Nephron (organoid): ENCODE results near the gene MYT1.
"Not testable (repeated sequence)": the region's sequence is repeated elsewhere in the genome, so short reads cannot be mapped to it uniquely, and the experiment has no call there.

Experiments
- H3K27ac Mint-ChIP-seq, 3 experiments: 2 replicates each; pipeline ENCODE4 v1.8.0; 2020; ENCODE audit warnings: mixed read lengths in 3 of 3, mild to moderate bottlenecking in 2 of 3, moderate library complexity in 1 of 3
- H3K27me3 Mint-ChIP-seq: 2 replicates; pipeline ENCODE4 v1.8.0; 2021; ENCODE audit warnings: low read depth, mild to moderate bottlenecking, moderate library complexity, mixed read lengths
- H3K36me3 Mint-ChIP-seq: 2 replicates; pipeline ENCODE4 v1.8.0; 2020; ENCODE audit warnings: low read depth, mixed read lengths
- H3K4me1 Mint-ChIP-seq: 2 replicates; pipeline ENCODE4 v1.8.0; 2020; ENCODE audit warnings: mixed read lengths
- H3K4me3 Mint-ChIP-seq, 3 experiments: 2 replicates each; pipeline ENCODE4 v1.8.0; 2020; ENCODE audit warnings: mild to moderate bottlenecking in 3 of 3, mixed read lengths in 3 of 3, moderate library complexity in 2 of 3
- H3K9me3 Mint-ChIP-seq: 2 replicates; pipeline ENCODE4 v1.8.0; 2020; ENCODE audit warnings: mixed read lengths
- CTCF ChIP-seq, 3 experiments: fragments of 200-600 bp; sonication (generic); IDR thresholded peaks; one replicate each; pipeline ENCODE4 v1.5.0; 2021; ENCODE audit warnings: antibody characterized with exemption in 3 of 3; ENCODE audit not compliant: unreplicated experiment in 3 of 3

Gene MYT1

DNA sequence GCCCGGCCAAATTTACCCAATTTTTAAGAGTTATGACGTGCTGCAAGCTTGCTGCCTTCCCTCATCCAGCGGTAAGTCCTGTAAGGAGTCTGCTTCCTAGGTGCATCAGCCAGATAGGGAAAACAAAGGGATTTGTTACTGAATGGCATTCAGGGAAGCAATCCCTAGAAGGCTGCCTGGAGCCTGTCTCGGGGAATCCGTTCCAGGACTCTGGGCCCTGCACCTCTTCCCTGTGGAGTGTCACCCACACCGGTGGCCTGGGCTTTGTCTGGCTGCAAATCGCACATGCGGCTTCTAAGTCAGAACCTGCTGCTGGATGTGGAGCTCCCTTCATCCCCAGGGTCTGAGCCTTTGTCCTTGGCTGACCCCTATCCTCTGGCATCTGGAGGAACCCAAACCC, 7.0 kb downstream of the MYT1 start:
- no peak for TF ChIP-seq CTCF (IDR thresholded peaks at IDR 0.05; ENCODE audit: unreplicated experiment in 3 of 3)
- H3K27ac Mint-ChIP-seq, result no peak overlapping the region
- no peaks in the 10 kb centered on the region for H3K4me1 Mint-ChIP-seq
- H3K36me3 Mint-ChIP-seq, result no peaks in the 10 kb centered on the region
- no peaks in the 10 kb centered on the region for H3K9me3 Mint-ChIP-seq
- H3K4me3 Mint-ChIP-seq, result no peak overlapping the region
- H3K27me3 Mint-ChIP-seq, result peaks cover 58% of the 10 kb centered on the region

- H3K4me3 Mint-ChIP-seq, result no peak overlapping the region
- peaks cover 55% of the 10 kb centered on the region for H3K27me3 Mint-ChIP-seq
- no peaks in the 10 kb centered on the region for H3K36me3 Mint-ChIP-seq
- H3K9me3 Mint-ChIP-seq, result no peaks in the 10 kb centered on the region
- TF ChIP-seq CTCF (IDR thresholded peaks at IDR 0.05; ENCODE audit: unreplicated experiment in 3 of 3), result no peak
- H3K27ac Mint-ChIP-seq, result no peak overlapping the region
- H3K4me1 Mint-ChIP-seq, result no peaks in the 10 kb centered on the region
Measured at GRCh38 chr20:64173116-64173515, 8.9 kb downstream of the MYT1 start.

GRCh38 chr20:64176551-64176950, 12.3 kb downstream of the MYT1 start:
- Mint-ChIP-seq H3K36me3 (no peaks in the 10 kb centered on the region), H3K27me3 (peaks cover 47% of the 10 kb centered on the region), H3K4me3 (no peak overlapping the region), H3K9me3 (no peaks in the 10 kb centered on the region), H3K4me1 (no peaks in the 10 kb centered on the region), H3K27ac (no peak overlapping the region)
- no peak for TF ChIP-seq CTCF (IDR thresholded peaks at IDR 0.05; ENCODE audit: unreplicated experiment in 3 of 3)

DNA sequence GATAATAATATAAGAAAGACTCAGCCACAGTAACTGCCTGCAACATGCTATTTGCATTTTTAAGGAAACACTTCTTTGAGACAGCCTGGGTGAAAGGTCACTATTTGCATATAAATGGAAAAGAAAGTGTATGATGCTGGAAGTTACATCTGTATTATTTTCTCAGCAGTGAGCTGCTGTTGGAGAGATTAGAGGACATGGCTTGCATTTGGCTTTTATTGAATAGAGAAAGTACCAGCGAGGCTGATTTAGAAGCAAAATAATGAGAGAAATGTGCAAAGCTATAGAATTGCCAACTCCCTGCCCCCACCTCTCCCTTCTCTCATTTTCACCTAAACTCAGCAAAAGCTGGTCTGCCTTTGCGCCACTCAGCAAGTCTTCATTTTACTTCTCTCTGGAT, 12.7 kb downstream of the MYT1 start:
- Mint-ChIP-seq H3K4me3 (no peak overlapping the region), H3K27ac (no peak overlapping the region), H3K9me3 (no peaks in the 10 kb centered on the region), H3K27me3 (peaks cover 46% of the 10 kb centered on the region), H3K4me1 (no peaks in the 10 kb centered on the region), H3K36me3 (no peaks in the 10 kb centered on the region)
- TF ChIP-seq CTCF (IDR thresholded peaks at IDR 0.05; ENCODE audit: unreplicated experiment in 3 of 3), result no peak

DNA sequence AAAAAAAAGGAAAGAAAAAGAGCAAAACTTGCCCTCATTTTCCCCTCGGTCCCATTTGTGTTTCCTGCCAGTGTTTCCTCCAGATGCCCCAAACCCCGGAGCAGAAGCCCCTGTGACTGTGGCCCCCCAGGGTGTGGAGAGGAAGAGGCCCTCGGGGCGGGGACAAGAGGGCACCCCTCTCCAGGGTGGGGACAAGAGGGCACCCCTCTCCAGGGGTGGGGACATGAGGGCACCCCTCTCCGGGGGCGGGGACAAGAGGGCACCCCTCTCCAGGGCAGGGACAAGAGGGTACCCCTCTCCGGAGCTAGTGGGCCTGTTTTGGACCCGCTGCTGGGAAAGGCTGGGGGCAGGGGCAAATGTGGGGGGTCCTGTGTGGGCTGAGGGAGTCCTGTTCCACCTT, 13.1 kb downstream of the MYT1 start:
- H3K4me1 Mint-ChIP-seq, result no peaks in the 10 kb centered on the region
- no peaks in the 10 kb centered on the region for H3K36me3 Mint-ChIP-seq
- H3K27ac Mint-ChIP-seq, result no peak overlapping the region
- peaks cover 42% of the 10 kb centered on the region for H3K27me3 Mint-ChIP-seq
- no peak for TF ChIP-seq CTCF (IDR thresholded peaks at IDR 0.05; ENCODE audit: unreplicated experiment in 3 of 3)
- no peak overlapping the region for H3K4me3 Mint-ChIP-seq
- no peaks in the 10 kb centered on the region for H3K9me3 Mint-ChIP-seq

- H3K27me3 Mint-ChIP-seq, result peaks cover 43% of the 10 kb centered on the region
- H3K27ac Mint-ChIP-seq, result no peak overlapping the region
- no peaks in the 10 kb centered on the region for H3K36me3 Mint-ChIP-seq
- H3K9me3 Mint-ChIP-seq, result no peaks in the 10 kb centered on the region
- no peaks in the 10 kb centered on the region for H3K4me1 Mint-ChIP-seq
- H3K4me3 Mint-ChIP-seq, result no peak overlapping the region
- no peak for TF ChIP-seq CTCF (IDR thresholded peaks at IDR 0.05; ENCODE audit: unreplicated experiment in 3 of 3)
Measured at GRCh38 chr20:64177787-64178186, 13.5 kb downstream of the MYT1 start.

DNA sequence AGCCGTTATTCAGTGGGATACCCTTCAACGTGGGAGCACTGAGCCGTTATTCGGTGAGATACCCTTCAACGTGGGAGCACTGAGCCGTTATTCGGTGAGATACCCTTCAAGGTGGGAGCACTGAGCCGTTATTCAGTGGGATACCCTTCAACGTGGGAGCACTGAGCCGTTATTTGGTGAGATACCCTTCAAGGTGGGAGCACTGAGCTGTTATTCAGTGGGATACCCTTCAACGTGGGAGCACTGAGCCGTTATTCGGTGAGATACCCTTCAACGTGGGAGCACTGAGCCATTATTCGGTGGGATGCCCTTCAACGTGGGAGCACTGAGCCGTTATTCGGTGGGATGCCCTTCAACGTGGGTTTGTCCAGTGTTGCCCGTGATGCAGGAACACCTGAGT, 14.7 kb downstream of the MYT1 start:
- not testable (repeated sequence) for H3K4me3 Mint-ChIP-seq, H3K4me1 Mint-ChIP-seq, H3K36me3 Mint-ChIP-seq, H3K27ac Mint-ChIP-seq, H3K9me3 Mint-ChIP-seq
- H3K27me3 Mint-ChIP-seq, result peaks cover 39% of the 10 kb centered on the region
